HepG2 (cell line): ENCODE measurements around the gene CASP4. TPM values are rescaled to one million over a fixed set of nuclear protein-coding genes. Genes with fewer than 3 reads are reported as not detected.

ENCODE experiments used
- ETV5 ChIP-seq: IDR thresholded peaks from 2 replicates; pipeline ENCODE4 v1.6.1; 2018; ENCODE audit warnings: missing biosample characterization, missing genetic modification reagents, inconsistent platforms, borderline replicate concordance
- FOXM1 ChIP-seq: sonication (generic); formaldehyde crosslinking; IDR thresholded peaks from 2 replicates; pipeline ENCODE4 v1.5.0; 2020; ENCODE audit warnings: missing genetic modification reagents
- GABPB1 ChIP-seq: IDR thresholded peaks from 2 replicates; pipeline ENCODE4 v1.6.1; 2016; ENCODE audit warnings: mild to moderate bottlenecking, missing genetic modification reagents, moderate library complexity, missing compliant biosample characterization
- NAIF1 ChIP-seq: sonication (generic); formaldehyde crosslinking; IDR thresholded peaks from 2 replicates; pipeline ENCODE4 v1.5.0; 2020; ENCODE audit warnings: mild to moderate bottlenecking, missing genetic modification reagents, borderline replicate concordance
- NFATC3 ChIP-seq: sonication (generic); formaldehyde crosslinking; IDR thresholded peaks from 2 replicates; pipeline ENCODE4 v1.5.1; 2020; ENCODE audit warnings: mild to moderate bottlenecking, missing genetic modification reagents
- PHB2 ChIP-seq: fragments of 450-650 bp; IDR thresholded peaks from 2 replicates; pipeline ENCODE4 v1.6.1; 2018; ENCODE audit not compliant: partially characterized antibody
- SMAD3 ChIP-seq: sonication (generic); formaldehyde crosslinking; IDR thresholded peaks from 2 replicates; pipeline ENCODE4 v1.4.0; 2020; ENCODE audit warnings: missing genetic modification reagents
- TOPORS ChIP-seq: sonication (generic); formaldehyde crosslinking; IDR thresholded peaks from 2 replicates; pipeline ENCODE4 v1.8.0; 2023; ENCODE audit warnings: mild to moderate bottlenecking, missing genetic modification reagents
- ZNF253 ChIP-seq: sonication (generic); formaldehyde crosslinking; IDR thresholded peaks from 2 replicates; pipeline ENCODE4 v1.8.0; 2022; ENCODE audit warnings: mild to moderate bottlenecking, missing genetic modification reagents, borderline replicate concordance
- ZNF264 ChIP-seq: sonication (generic); formaldehyde crosslinking; IDR thresholded peaks from 2 replicates; pipeline ENCODE4 v1.4.0; 2020; ENCODE audit warnings: missing genetic modification reagents
- polyA plus RNA-seq, 8 experiments: library from polyadenylated mRNA; depleted of rRNA in 3 of 8; stranded (reverse) in 7 of 8; unstranded in 1 of 8; fragments of >200 nt; fragmentation: Illumina TruSeq in 4 of 8; extraction: Trizol in 4 of 8; gene quantifications; 2 replicates each; pipeline versions ENCODE4 v1.2.1 to v1.2.3, GENCODE V29; 2011 to 2016; ENCODE audit warnings: low read depth in 4 of 8, missing spikeins in 1 of 8, mixed read lengths in 1 of 8; ENCODE audit not compliant: insufficient read depth in 1 of 8
- total RNA-seq, 5 experiments: library from RNA; depleted of rRNA; stranded (reverse); fragments of >200 nt; fragmentation: Illumina TruSeq; extraction: Trizol; gene quantifications; 2 replicates each; pipeline ENCODE4 v1.2.3, GENCODE V29; 2016; ENCODE audit warnings: low read depth in 1 of 5
- TF ChIP-seq, protein P1 (sequence below): sonication (generic); formaldehyde crosslinking; IDR thresholded peaks from 2 replicates; pipeline ENCODE4 v1.4.0; 2020; ENCODE audit warnings: mild to moderate bottlenecking, missing genetic modification reagents
- TF ChIP-seq, protein P2 (sequence below): sonication (generic); formaldehyde crosslinking; IDR thresholded peaks from 2 replicates; pipeline ENCODE4 v1.8.0; 2022; ENCODE audit warnings: missing genetic modification reagents, mild to moderate bottlenecking, borderline replicate concordance
- TF ChIP-seq, protein P3 (sequence below): sonication (generic); formaldehyde crosslinking; IDR thresholded peaks from 2 replicates; pipeline ENCODE4 v1.9.0; 2021; ENCODE audit warnings: mild to moderate bottlenecking, missing genetic modification reagents
- TF ChIP-seq, protein P4 (sequence below): sonication (generic); formaldehyde crosslinking; IDR thresholded peaks from 2 replicates; pipeline ENCODE4 v1.4.0; 2020; ENCODE audit warnings: missing genetic modification reagents
- TF ChIP-seq, protein P5 (sequence below): sonication (generic); formaldehyde crosslinking; IDR thresholded peaks from 2 replicates; pipeline ENCODE4 v1.5.1; 2020; ENCODE audit warnings: mild to moderate bottlenecking, moderate library complexity, missing genetic modification reagents
- TF ChIP-seq, protein P6 (sequence below): sonication (generic); formaldehyde crosslinking; IDR thresholded peaks from 2 replicates; pipeline ENCODE4 v1.5.0; 2020; ENCODE audit warnings: mild to moderate bottlenecking, low read depth, missing genetic modification reagents, borderline replicate concordance

The CASP4 gene
- total and polyA plus RNA-seq, 2 of the 13 experiments (the other 11 are each of a cell fraction or from before 2014, with no cell fraction given) = 56.4 to 69.8 TPM

- TF ChIP-seq, protein P1, sequence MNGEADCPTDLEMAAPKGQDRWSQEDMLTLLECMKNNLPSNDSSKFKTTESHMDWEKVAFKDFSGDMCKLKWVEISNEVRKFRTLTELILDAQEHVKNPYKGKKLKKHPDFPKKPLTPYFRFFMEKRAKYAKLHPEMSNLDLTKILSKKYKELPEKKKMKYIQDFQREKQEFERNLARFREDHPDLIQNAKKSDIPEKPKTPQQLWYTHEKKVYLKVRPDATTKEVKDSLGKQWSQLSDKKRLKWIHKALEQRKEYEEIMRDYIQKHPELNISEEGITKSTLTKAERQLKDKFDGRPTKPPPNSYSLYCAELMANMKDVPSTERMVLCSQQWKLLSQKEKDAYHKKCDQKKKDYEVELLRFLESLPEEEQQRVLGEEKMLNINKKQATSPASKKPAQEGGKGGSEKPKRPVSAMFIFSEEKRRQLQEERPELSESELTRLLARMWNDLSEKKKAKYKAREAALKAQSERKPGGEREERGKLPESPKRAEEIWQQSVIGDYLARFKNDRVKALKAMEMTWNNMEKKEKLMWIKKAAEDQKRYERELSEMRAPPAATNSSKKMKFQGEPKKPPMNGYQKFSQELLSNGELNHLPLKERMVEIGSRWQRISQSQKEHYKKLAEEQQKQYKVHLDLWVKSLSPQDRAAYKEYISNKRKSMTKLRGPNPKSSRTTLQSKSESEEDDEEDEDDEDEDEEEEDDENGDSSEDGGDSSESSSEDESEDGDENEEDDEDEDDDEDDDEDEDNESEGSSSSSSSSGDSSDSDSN (CRISPR knock-in tag) = no peak
- peak; percentile 42; the same call in 1 of the 2 replicates for TF ChIP-seq GABPB1 (CRISPR knock-in tag)
- no peak for TF ChIP-seq ZNF264
- TF ChIP-seq, protein P2, sequence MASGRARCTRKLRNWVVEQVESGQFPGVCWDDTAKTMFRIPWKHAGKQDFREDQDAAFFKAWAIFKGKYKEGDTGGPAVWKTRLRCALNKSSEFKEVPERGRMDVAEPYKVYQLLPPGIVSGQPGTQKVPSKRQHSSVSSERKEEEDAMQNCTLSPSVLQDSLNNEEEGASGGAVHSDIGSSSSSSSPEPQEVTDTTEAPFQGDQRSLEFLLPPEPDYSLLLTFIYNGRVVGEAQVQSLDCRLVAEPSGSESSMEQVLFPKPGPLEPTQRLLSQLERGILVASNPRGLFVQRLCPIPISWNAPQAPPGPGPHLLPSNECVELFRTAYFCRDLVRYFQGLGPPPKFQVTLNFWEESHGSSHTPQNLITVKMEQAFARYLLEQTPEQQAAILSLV (CRISPR knock-in tag) = no peak
- TF ChIP-seq PHB2 = no peak
- TF ChIP-seq ETV5 (CRISPR knock-in tag) = peak; percentile 47; the same call in 1 of the 2 replicates
- no peak for TF ChIP-seq NFATC3 (CRISPR knock-in tag)
- TF ChIP-seq ZNF253 = no peak
- no peak for TF ChIP-seq SMAD3 (CRISPR knock-in tag)
- TF ChIP-seq, protein P3, sequence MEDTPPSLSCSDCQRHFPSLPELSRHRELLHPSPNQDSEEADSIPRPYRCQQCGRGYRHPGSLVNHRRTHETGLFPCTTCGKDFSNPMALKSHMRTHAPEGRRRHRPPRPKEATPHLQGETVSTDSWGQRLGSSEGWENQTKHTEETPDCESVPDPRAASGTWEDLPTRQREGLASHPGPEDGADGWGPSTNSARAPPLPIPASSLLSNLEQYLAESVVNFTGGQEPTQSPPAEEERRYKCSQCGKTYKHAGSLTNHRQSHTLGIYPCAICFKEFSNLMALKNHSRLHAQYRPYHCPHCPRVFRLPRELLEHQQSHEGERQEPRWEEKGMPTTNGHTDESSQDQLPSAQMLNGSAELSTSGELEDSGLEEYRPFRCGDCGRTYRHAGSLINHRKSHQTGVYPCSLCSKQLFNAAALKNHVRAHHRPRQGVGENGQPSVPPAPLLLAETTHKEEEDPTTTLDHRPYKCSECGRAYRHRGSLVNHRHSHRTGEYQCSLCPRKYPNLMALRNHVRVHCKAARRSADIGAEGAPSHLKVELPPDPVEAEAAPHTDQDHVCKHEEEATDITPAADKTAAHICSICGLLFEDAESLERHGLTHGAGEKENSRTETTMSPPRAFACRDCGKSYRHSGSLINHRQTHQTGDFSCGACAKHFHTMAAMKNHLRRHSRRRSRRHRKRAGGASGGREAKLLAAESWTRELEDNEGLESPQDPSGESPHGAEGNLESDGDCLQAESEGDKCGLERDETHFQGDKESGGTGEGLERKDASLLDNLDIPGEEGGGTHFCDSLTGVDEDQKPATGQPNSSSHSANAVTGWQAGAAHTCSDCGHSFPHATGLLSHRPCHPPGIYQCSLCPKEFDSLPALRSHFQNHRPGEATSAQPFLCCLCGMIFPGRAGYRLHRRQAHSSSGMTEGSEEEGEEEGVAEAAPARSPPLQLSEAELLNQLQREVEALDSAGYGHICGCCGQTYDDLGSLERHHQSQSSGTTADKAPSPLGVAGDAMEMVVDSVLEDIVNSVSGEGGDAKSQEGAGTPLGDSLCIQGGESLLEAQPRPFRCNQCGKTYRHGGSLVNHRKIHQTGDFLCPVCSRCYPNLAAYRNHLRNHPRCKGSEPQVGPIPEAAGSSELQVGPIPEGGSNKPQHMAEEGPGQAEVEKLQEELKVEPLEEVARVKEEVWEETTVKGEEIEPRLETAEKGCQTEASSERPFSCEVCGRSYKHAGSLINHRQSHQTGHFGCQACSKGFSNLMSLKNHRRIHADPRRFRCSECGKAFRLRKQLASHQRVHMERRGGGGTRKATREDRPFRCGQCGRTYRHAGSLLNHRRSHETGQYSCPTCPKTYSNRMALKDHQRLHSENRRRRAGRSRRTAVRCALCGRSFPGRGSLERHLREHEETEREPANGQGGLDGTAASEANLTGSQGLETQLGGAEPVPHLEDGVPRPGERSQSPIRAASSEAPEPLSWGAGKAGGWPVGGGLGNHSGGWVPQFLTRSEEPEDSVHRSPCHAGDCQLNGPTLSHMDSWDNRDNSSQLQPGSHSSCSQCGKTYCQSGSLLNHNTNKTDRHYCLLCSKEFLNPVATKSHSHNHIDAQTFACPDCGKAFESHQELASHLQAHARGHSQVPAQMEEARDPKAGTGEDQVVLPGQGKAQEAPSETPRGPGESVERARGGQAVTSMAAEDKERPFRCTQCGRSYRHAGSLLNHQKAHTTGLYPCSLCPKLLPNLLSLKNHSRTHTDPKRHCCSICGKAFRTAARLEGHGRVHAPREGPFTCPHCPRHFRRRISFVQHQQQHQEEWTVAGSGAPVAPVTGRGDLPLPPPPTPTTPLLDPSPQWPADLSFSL (CRISPR knock-in tag) = no peak
- TF ChIP-seq TOPORS (CRISPR knock-in tag) = no peak
- TF ChIP-seq, protein P4, sequence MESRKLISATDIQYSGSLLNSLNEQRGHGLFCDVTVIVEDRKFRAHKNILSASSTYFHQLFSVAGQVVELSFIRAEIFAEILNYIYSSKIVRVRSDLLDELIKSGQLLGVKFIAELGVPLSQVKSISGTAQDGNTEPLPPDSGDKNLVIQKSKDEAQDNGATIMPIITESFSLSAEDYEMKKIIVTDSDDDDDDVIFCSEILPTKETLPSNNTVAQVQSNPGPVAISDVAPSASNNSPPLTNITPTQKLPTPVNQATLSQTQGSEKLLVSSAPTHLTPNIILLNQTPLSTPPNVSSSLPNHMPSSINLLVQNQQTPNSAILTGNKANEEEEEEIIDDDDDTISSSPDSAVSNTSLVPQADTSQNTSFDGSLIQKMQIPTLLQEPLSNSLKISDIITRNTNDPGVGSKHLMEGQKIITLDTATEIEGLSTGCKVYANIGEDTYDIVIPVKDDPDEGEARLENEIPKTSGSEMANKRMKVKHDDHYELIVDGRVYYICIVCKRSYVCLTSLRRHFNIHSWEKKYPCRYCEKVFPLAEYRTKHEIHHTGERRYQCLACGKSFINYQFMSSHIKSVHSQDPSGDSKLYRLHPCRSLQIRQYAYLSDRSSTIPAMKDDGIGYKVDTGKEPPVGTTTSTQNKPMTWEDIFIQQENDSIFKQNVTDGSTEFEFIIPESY (CRISPR knock-in tag) = no peak
- TF ChIP-seq NAIF1 (CRISPR knock-in tag) = no peak
- TF ChIP-seq FOXM1 (CRISPR knock-in tag) = no peak
- TF ChIP-seq, protein P5, sequence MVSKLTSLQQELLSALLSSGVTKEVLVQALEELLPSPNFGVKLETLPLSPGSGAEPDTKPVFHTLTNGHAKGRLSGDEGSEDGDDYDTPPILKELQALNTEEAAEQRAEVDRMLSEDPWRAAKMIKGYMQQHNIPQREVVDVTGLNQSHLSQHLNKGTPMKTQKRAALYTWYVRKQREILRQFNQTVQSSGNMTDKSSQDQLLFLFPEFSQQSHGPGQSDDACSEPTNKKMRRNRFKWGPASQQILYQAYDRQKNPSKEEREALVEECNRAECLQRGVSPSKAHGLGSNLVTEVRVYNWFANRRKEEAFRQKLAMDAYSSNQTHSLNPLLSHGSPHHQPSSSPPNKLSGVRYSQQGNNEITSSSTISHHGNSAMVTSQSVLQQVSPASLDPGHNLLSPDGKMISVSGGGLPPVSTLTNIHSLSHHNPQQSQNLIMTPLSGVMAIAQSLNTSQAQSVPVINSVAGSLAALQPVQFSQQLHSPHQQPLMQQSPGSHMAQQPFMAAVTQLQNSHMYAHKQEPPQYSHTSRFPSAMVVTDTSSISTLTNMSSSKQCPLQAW (CRISPR knock-in tag) = no peak
- TF ChIP-seq, protein P6, sequence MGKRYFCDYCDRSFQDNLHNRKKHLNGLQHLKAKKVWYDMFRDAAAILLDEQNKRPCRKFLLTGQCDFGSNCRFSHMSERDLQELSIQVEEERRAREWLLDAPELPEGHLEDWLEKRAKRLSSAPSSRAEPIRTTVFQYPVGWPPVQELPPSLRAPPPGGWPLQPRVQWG (CRISPR knock-in tag) = no peak
Observed at GRCh38 chr11:104925850-104926249, 42.5 kb downstream of the CASP4 start (continued).
